ENCODE results near the gene CSF3R. TPM values are rescaled to one million over a fixed set of nuclear protein-coding genes. Genes with fewer than 3 reads are reported as not detected.
"Not testable (repeated sequence)": the region's sequence is repeated elsewhere in the genome, so short reads cannot be mapped to it uniquely, and the experiment has no call there.

Gene CSF3R
- total RNA-seq, 1 experiment from 2014 or later: not detected

DNA sequence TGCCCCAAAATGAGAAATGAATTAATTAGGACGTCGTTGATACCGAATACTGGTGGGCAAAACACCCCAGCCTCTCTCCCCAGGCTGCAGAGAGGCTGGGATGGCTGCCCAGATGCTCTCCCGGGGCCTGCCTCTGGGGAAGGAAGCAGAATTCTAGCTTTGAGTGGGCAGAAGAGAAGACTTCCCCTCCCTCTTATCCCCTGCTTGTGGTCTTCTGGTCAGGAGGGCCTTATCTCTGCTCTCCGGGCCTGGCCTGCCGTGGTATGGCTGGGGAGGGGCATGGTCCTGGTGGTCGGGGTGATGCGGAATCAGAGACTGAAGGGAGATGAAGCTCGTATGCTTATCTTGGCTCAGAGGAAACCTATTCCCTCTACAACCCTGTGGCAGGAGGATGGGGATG is 9.8 kb upstream of the CSF3R start:
- Histone ChIP-seq H3K23me2 (ENCODE audit: insufficient read length, low read depth, low read length, poor library complexity, severe bottlenecking) (no peaks in the 10 kb centered on the region), H2AFZ (ENCODE audit: low read length) (no peak overlapping the region), H3T11ph (ENCODE audit: low read length) (no peak overlapping the region), H4K5ac (ENCODE audit: insufficient read length, low read depth, low read length) (no peak overlapping the region), H3K56ac (ENCODE audit: insufficient read length, low read depth, low read length) (no peak overlapping the region), H3K9ac (ENCODE audit: extremely low read depth, insufficient read length, low read length) (no peak overlapping the region), H3K79me1 (ENCODE audit: insufficient read depth, low read depth, low read length, poor library complexity, severe bottlenecking) (no peaks in the 10 kb centered on the region), H2BK120ac (ENCODE audit: low read depth, low read length, poor library complexity, severe bottlenecking) (no peak overlapping the region), H3K27ac (ENCODE audit: insufficient read length, low read depth, low read length) (no peak overlapping the region), H4K8ac (replicated peaks; ENCODE audit: insufficient read length, low read depth, low read length) (no peak overlapping the region), H2BK20ac (ENCODE audit: low read depth, low read length, poor library complexity, severe bottlenecking) (no peak overlapping the region), H4K91ac (ENCODE audit: insufficient read length, low read depth, low read length) (no peak overlapping the region), H2BK15ac (ENCODE audit: low read depth, low read length) (no peak overlapping the region), H3K4me2 (ENCODE audit: insufficient read depth, insufficient read length, low read length) (no peak overlapping the region), H3K27me3 (ENCODE audit: insufficient read depth, low read length) (no peaks in the 10 kb centered on the region), H3K79me2 (ENCODE audit: insufficient read depth, low read length) (no peaks in the 10 kb centered on the region), H3K23ac (ENCODE audit: insufficient read length, low read depth, low read length) (no peak overlapping the region), H3K4ac (ENCODE audit: low read depth, low read length) (no peak overlapping the region), H3K9me3 (ENCODE audit: control insufficient read depth, low read depth, low read length) (no peaks in the 10 kb centered on the region), H2BK12ac (ENCODE audit: insufficient read length, low read depth, low read length) (no peak overlapping the region), H4K20me1 (ENCODE audit: control insufficient read depth, insufficient read depth, insufficient read length) (no peaks in the 10 kb centered on the region), H3K14ac (ENCODE audit: insufficient read depth, low read length) (no peak overlapping the region), H3K4me1 (ENCODE audit: insufficient read depth, low read length) (no peaks in the 10 kb centered on the region), H2BK5ac (ENCODE audit: insufficient read length, low read length) (no peak overlapping the region), H3K18ac (ENCODE audit: insufficient read length, low read depth, low read length) (no peak overlapping the region), H2AK5ac (ENCODE audit: insufficient read length, low read length) (no peak overlapping the region)
- Mint-ChIP-seq H3K27me3 (ENCODE audit: low read depth) (peaks cover 39% of the 10 kb centered on the region), H3K36me3 (ENCODE audit: insufficient read depth in 1 of 3, low read depth in 3 of 3) (no peaks in the 10 kb centered on the region), H3K27ac (no peak overlapping the region), H3K4me3 (no peak overlapping the region), H3K9me3 (no peaks in the 10 kb centered on the region; a peak in 1 of 5 replicates), H3K4me1 (peaks cover 12 to 14% of the 10 kb centered on the region in 2 experiments)
- TF ChIP-seq, protein P1, sequence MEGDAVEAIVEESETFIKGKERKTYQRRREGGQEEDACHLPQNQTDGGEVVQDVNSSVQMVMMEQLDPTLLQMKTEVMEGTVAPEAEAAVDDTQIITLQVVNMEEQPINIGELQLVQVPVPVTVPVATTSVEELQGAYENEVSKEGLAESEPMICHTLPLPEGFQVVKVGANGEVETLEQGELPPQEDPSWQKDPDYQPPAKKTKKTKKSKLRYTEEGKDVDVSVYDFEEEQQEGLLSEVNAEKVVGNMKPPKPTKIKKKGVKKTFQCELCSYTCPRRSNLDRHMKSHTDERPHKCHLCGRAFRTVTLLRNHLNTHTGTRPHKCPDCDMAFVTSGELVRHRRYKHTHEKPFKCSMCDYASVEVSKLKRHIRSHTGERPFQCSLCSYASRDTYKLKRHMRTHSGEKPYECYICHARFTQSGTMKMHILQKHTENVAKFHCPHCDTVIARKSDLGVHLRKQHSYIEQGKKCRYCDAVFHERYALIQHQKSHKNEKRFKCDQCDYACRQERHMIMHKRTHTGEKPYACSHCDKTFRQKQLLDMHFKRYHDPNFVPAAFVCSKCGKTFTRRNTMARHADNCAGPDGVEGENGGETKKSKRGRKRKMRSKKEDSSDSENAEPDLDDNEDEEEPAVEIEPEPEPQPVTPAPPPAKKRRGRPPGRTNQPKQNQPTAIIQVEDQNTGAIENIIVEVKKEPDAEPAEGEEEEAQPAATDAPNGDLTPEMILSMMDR (conservative IDR thresholded peaks at IDR 0.05): no peak
- DNase-seq: no peak
- WGBS (ENCODE audit: extremely low coverage, insufficient read length, low lambda C conversion rate): no CpG with 5 or more reads among the region's 9 CpGs

DNA sequence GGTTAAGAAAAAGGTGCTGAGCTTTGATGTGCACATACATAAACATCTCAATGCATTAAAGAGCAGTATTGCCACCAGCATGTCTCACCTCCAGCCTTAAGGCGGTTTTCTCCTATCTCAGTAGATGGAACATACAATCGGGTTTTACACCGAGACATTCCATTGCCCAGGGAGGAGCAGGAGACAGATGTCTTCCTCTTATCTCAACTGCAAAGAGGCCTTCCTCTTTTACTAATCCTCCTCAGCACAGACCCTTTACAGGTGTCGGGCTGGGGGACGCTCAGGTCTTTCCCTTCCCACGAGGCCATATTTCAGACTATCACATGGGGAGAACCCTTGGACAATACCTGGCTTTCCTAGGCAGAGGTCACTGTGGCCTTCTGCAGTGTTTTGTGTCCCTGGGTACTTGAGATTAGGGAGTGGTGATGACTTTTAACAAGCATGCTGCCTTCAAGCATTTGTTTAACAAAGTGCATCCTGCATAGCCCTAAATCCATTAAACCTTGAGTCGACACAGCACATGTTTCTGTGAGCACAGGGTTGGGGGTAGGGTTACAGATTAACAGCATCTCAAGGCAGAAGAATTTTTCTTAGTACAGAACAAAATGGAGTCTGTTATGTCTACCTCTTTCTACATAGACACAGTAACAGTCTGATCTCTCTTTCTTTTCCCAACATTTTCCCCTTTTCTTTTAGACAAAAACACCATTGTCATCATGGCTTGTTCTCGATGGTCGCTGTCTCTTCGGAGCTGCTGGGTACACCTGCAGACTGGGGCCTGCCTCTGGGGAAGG is 6.7 kb upstream of the CSF3R start:
- H3K4me2 ChIP-seq (ENCODE audit: insufficient read depth, insufficient read length, low read length); H3K36me3 Mint-ChIP-seq (ENCODE audit: insufficient read depth in 1 of 3, low read depth in 3 of 3); H2AFZ ChIP-seq (ENCODE audit: low read length); H3K23me2 ChIP-seq (ENCODE audit: insufficient read length, low read depth, low read length, poor library complexity, severe bottlenecking); H2BK12ac ChIP-seq (ENCODE audit: insufficient read length, low read depth, low read length); H4K91ac ChIP-seq (ENCODE audit: insufficient read length, low read depth, low read length); H3K14ac ChIP-seq (ENCODE audit: insufficient read depth, low read length); H3K56ac ChIP-seq (ENCODE audit: insufficient read length, low read depth, low read length); H3K27ac Mint-ChIP-seq; H3K27ac ChIP-seq (ENCODE audit: insufficient read length, low read depth, low read length); H3K9me3 Mint-ChIP-seq; H2BK120ac ChIP-seq (ENCODE audit: low read depth, low read length, poor library complexity, severe bottlenecking); H3K4ac ChIP-seq (ENCODE audit: low read depth, low read length); H2BK5ac ChIP-seq (ENCODE audit: insufficient read length, low read length); H3K79me1 ChIP-seq (ENCODE audit: insufficient read depth, low read depth, low read length, poor library complexity, severe bottlenecking); H2BK15ac ChIP-seq (ENCODE audit: low read depth, low read length); H4K5ac ChIP-seq (ENCODE audit: insufficient read length, low read depth, low read length); H3K9ac ChIP-seq (ENCODE audit: extremely low read depth, insufficient read length, low read length); H4K8ac ChIP-seq (replicated peaks; ENCODE audit: insufficient read length, low read depth, low read length); H2BK20ac ChIP-seq (ENCODE audit: low read depth, low read length, poor library complexity, severe bottlenecking); H3K18ac ChIP-seq (ENCODE audit: insufficient read length, low read depth, low read length); H3K79me2 ChIP-seq (ENCODE audit: insufficient read depth, low read length); H3K9me3 ChIP-seq (ENCODE audit: control insufficient read depth, low read depth, low read length); H2AK5ac ChIP-seq (ENCODE audit: insufficient read length, low read length); H3T11ph ChIP-seq (ENCODE audit: low read length); H3K4me3 Mint-ChIP-seq; H3K4me1 ChIP-seq (ENCODE audit: insufficient read depth, low read length); H3K23ac ChIP-seq (ENCODE audit: insufficient read length, low read depth, low read length); DNase-seq; H3K27me3 ChIP-seq (ENCODE audit: insufficient read depth, low read length); H4K20me1 ChIP-seq (ENCODE audit: control insufficient read depth, insufficient read depth, insufficient read length): not testable (repeated sequence)
- peaks cover 14 to 17% of the 10 kb centered on the region in 2 experiments for H3K4me1 Mint-ChIP-seq
- peaks cover 39% of the 10 kb centered on the region for H3K27me3 Mint-ChIP-seq (ENCODE audit: low read depth)
- WGBS (ENCODE audit: extremely low coverage, insufficient read length, low lambda C conversion rate): no CpG with 5 or more reads among the region's 10 CpGs

All from H9 (cell line).